Endothelial cell of umbilical vein (primary cell): ENCODE results near the gene PKNOX1. TPM values are rescaled to one million over a fixed set of nuclear protein-coding genes. Genes with fewer than 3 reads are reported as not detected.
"Not testable (repeated sequence)": the region's sequence is repeated elsewhere in the genome, so short reads cannot be mapped to it uniquely, and the experiment has no call there.

Experiments used
- BruUV-seq: library from RNA; stranded (reverse); fragments of 400-500 nt; replicated peaks from 2 replicates; lab custom pipeline; 2021; lab: Mats Ljungman, UMichigan
- CTCF ChIA-PET: fragments of 300-600, 350-600 bp; sonication (Branson Sonifier 250); formaldehyde crosslinking; loops from one replicate; lab custom pipeline; 2021; ENCODE audit warnings: antibody characterized with exemption, inconsistent platforms; lab: Charles Lee
- POLR2A ChIA-PET: fragments of 300-600, 350-600 bp; sonication (Branson Sonifier 250); formaldehyde crosslinking; loops from one replicate; lab custom pipeline; 2021; ENCODE audit warnings: antibody characterized with exemption, inconsistent platforms; lab: Charles Lee
- DNase-seq: peaks from one replicate; pipeline ENCODE4 v3.0.0-alpha.2; 2011; ENCODE audit warnings: low read depth, low spot score
- FAIRE-seq: peaks from 2 replicates; lab custom pipeline; 2011; peaks lifted over from hg19 to GRCh38; lab: Jason Lieb, UNC
- H2AFZ ChIP-seq: 2 replicates; pipeline ENCODE4 v1.6.0; 2012; ENCODE audit warnings: low read depth, low read length, control low read depth, inconsistent platforms
- H3K27ac ChIP-seq: 2 replicates; pipeline ENCODE4 v1.5.1; 2011; ENCODE audit warnings: low read depth, mild to moderate bottlenecking, control low read depth, low read length, moderate library complexity; ENCODE audit not compliant: insufficient read depth
- H3K27me3 ChIP-seq, 2 experiments: 2 replicates each; pipeline versions ENCODE4 v1.6.0 to v1.6.1; 2011; ENCODE audit warnings: low read length in 2 of 2, mixed read lengths in 1 of 2; ENCODE audit not compliant: control insufficient read depth in 2 of 2, insufficient read depth in 2 of 2
- H3K36me3 ChIP-seq, 2 experiments: 2 replicates in 1 of 2; 3 replicates in 1 of 2; pipeline ENCODE4 v1.5.1; 2011; ENCODE audit warnings: low read length in 2 of 2, mild to moderate bottlenecking in 1 of 2, moderate library complexity in 1 of 2; ENCODE audit not compliant: control insufficient read depth in 2 of 2, insufficient read depth in 2 of 2; ENCODE audit errors: extremely low read depth in 1 of 2
- H3K4me1 ChIP-seq: 3 replicates; pipeline ENCODE4 v1.5.1; 2011; ENCODE audit warnings: mild to moderate bottlenecking, low read length; ENCODE audit not compliant: control insufficient read depth, insufficient read depth; ENCODE audit errors: extremely low read depth
- H3K4me2 ChIP-seq: 2 replicates; pipeline ENCODE4 v1.6.1; 2011; ENCODE audit warnings: low read length, control low read depth, mixed read lengths; ENCODE audit not compliant: insufficient read depth
- H3K4me3 ChIP-seq, 3 experiments: fragments of 200-600 bp in 1 of 3; sonication (generic), shearing (Covaris generic) in 1 of 3; replicated peaks in 1 of 3; 2 replicates each; pipeline ENCODE4 v1.5.1; 2011 to 2016; ENCODE audit warnings: control low read depth in 3 of 3, low read length in 3 of 3, mild to moderate bottlenecking in 2 of 3, inconsistent platforms in 1 of 3, low read depth in 1 of 3, moderate library complexity in 1 of 3; ENCODE audit not compliant: insufficient read depth in 1 of 3
- H3K79me2 ChIP-seq: 2 replicates; pipeline ENCODE4 v1.6.0; 2012; ENCODE audit warnings: low read length, inconsistent platforms; ENCODE audit not compliant: control insufficient read depth, insufficient read depth
- H3K9ac ChIP-seq: replicated peaks from 2 replicates; pipeline ENCODE3; 2011; ENCODE audit warnings: low read length, control low read depth; ENCODE audit not compliant: insufficient read depth; ENCODE audit errors: extremely low read depth
- H3K9me1 ChIP-seq: replicated peaks from 3 replicates; pipeline ENCODE4 v1.6.0; 2011; ENCODE audit warnings: mild to moderate bottlenecking, low read length; ENCODE audit not compliant: control insufficient read depth, insufficient read depth; ENCODE audit errors: extremely low read depth
- H3K9me3 ChIP-seq: replicated peaks from 2 replicates; pipeline ENCODE4 v1.5.1; 2012; ENCODE audit warnings: low read length, inconsistent platforms; ENCODE audit not compliant: control insufficient read depth, insufficient read depth
- H4K20me1 ChIP-seq: replicated peaks from 2 replicates; pipeline ENCODE3; 2011; ENCODE audit warnings: mild to moderate bottlenecking, low read length; ENCODE audit not compliant: control insufficient read depth, insufficient read depth; ENCODE audit errors: extremely low read depth
- dilution Hi-C: fragments of 300-500 bp; cut with MboI; formaldehyde crosslinking; loops from one replicate; pipeline ENCODE4 v1.15.0; 2019; ENCODE audit warnings: low sequenced_read_pairs; ENCODE audit not compliant: extremely low pct_ligation_motif_present
- intact Hi-C: fragments of 100-400 bp; cut with micrococcal nuclease; formaldehyde crosslinking; loops from one replicate; pipeline ENCODE4 v1.10.0; 2022
- microRNA-seq: library from miRNA; unstranded; fragments of <30 nt; microRNA quantifications from one replicate; pipeline ENCODE4 v1.2.0, GENCODE V29; 2021; ENCODE audit warnings: borderline number of aligned reads, borderline replicate concordance
- polyA plus RNA-seq, 4 experiments: library from polyadenylated mRNA; depleted of rRNA in 3 of 4; stranded (reverse) in 3 of 4; unstranded in 1 of 4; fragments of >200 nt; gene quantifications; 2 replicates each; pipeline versions ENCODE4 v1.2.1 to v1.2.3, GENCODE V29; 2011 to 2012; ENCODE audit warnings: missing spikeins in 1 of 4
- small RNA-seq: library from RNA; depleted of rRNA; stranded (forward); fragments of <200 nt; gene quantifications from one replicate; pipeline ENCODE3, GENCODE V24; 2012; ENCODE audit warnings: low replicate concordance, low read depth; ENCODE audit not compliant: insufficient read depth, insufficient read length
- total RNA-seq: library from RNA; stranded (reverse); gene quantifications from 2 replicates; pipeline ENCODE4 v1.2.3, GENCODE V29; 2021

PKNOX1 gene
- total and polyA plus RNA-seq, 2 donors (not counting 3 experiments of a cell fraction or from before 2014, with no cell fraction given) = 16.6 to 23.6 TPM

DNA sequence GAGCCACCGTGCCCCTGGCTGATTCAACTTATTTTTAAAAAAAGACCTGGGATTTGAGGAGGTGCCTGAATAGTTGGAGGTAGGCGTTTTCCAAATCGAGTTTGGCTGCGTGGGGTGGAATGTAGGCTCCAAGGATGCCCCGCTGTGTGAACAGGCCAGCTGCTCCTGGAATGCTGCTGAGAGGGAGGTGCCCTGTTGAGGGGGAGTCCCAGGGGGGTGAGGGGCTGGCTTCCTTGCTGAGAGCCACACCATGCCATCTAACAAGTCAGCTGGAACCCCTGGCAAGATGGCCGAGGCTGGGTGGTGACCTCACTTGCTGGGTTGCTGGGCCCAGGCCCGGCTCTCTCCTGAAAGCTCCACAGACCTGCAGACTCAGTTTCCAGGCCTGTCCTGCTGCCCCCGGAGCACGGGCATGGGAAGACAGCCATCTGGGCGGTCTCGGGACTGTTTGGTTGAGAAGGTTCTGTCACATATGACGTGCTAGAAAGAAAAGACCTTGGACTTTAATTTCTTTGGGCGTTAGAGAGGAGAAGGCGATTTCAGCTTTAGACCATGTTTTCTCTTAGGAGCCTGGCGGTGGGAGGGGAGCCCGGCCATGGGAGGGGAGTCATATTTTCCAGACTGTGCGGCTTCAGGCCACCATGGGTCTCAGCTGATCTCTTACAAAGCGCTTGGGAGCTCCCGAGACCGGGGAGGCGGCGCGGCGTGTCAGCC, 108.4 kb downstream of the PKNOX1 start:
- H3K79me2 ChIP-seq, H4K20me1 ChIP-seq, H3K9me1 ChIP-seq, H3K36me3 ChIP-seq, H3K4me1 ChIP-seq, H3K27me3 ChIP-seq, intact Hi-C loops, H3K9me3 ChIP-seq, DNase-seq, H3K9ac ChIP-seq, CTCF ChIA-PET, dilution Hi-C loops, FAIRE-seq, H3K27ac ChIP-seq, H3K4me3 ChIP-seq, BruUV-seq, H3K4me2 ChIP-seq, H2AFZ ChIP-seq, POLR2A ChIA-PET: not testable (repeated sequence)

Small RNAs within 50 kb of the gene (microRNA-seq; reads per million reads assigned to microRNA genes)
- gene MIR5692B = not detected

Small RNAs within 50 kb of the gene (small RNA-seq; reads per million reads assigned to genes)
- gene MIR5692B = not detected

Other genes starting within 250 kb of the PKNOX1 start
- 30.4 and 40.0 TPM in 2 replicates for gene WDR4, start 95.0 kb upstream of the PKNOX1 start, total RNA-seq
- 18.6 and 24.5 TPM in 2 replicates for gene WDR4, start 95.0 kb upstream of the PKNOX1 start, polyA plus RNA-seq
- 40.6 and 45.7 TPM in 2 replicates for gene NDUFV3, start 81.3 kb upstream of the PKNOX1 start, total RNA-seq
- gene NDUFV3, start 81.3 kb upstream of the PKNOX1 start, polyA plus RNA-seq = 12.1 and 13.4 TPM in 2 replicates
- gene ERVH48-1, start 48.9 kb upstream of the PKNOX1 start, total RNA-seq = not detected in 2 replicates
- not detected in 2 replicates for gene ERVH48-1, start 48.9 kb upstream of the PKNOX1 start, polyA plus RNA-seq
- gene CBS, start 101.3 kb downstream of the PKNOX1 start, total RNA-seq = 64.5 and 92.9 TPM in 2 replicates
- gene CBS, start 101.3 kb downstream of the PKNOX1 start, polyA plus RNA-seq = 22.0 and 22.1 TPM in 2 replicates
- gene U2AF1, start 133.0 kb downstream of the PKNOX1 start, total RNA-seq = 49.5 and 59.3 TPM in 2 replicates
- gene U2AF1, start 133.0 kb downstream of the PKNOX1 start, polyA plus RNA-seq = 87.4 and 89.8 TPM in 2 replicates
- not detected in 2 replicates for gene CRYAA, start 194.4 kb downstream of the PKNOX1 start, total RNA-seq
- gene CRYAA, start 194.4 kb downstream of the PKNOX1 start, polyA plus RNA-seq = not detected in 2 replicates